GM10266 (cell line): ENCODE data around the gene DDX41.
"Not testable (repeated sequence)": the region's sequence is repeated elsewhere in the genome, so short reads cannot be mapped to it uniquely, and the experiment has no call there.

Experiments used
- DNase-seq: peaks from one replicate; pipeline ENCODE4 v3.0.0; 2012; ENCODE audit errors: extremely low spot score
- TF ChIP-seq, protein P1 (sequence below): IDR thresholded peaks from 2 replicates; pipeline ENCODE4 v1.5.1; 2012; ENCODE audit warnings: mild to moderate bottlenecking, low read depth; ENCODE audit not compliant: control insufficient read depth, insufficient read depth; ENCODE audit errors: missing control alignments

The DDX41 gene

DNA sequence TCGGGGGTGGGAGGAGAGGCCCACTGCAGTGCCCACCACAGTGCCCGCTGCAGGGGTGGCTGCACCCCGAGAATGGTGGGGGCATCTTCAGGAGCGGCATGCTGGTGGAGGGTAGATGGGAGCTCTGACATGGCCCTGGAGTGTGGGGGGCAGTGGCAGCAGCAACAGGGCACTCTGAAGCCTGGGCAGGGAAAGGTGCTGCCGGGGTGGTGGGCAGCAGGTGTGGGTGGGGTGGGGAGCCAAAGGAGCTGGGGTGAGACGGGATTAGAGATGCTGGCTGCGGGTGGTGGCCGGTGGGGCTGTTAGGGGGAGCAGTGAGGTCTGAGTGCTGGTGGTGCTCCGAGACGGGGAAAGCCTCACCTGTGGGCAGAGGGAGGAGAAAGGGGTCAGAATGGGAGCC is 19.6 kb upstream of the DDX41 start:
- TF ChIP-seq, protein P1, sequence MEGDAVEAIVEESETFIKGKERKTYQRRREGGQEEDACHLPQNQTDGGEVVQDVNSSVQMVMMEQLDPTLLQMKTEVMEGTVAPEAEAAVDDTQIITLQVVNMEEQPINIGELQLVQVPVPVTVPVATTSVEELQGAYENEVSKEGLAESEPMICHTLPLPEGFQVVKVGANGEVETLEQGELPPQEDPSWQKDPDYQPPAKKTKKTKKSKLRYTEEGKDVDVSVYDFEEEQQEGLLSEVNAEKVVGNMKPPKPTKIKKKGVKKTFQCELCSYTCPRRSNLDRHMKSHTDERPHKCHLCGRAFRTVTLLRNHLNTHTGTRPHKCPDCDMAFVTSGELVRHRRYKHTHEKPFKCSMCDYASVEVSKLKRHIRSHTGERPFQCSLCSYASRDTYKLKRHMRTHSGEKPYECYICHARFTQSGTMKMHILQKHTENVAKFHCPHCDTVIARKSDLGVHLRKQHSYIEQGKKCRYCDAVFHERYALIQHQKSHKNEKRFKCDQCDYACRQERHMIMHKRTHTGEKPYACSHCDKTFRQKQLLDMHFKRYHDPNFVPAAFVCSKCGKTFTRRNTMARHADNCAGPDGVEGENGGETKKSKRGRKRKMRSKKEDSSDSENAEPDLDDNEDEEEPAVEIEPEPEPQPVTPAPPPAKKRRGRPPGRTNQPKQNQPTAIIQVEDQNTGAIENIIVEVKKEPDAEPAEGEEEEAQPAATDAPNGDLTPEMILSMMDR, result no peak
- no peak for DNase-seq

- TF ChIP-seq, protein P1, result no peak
- DNase-seq, result no peak
Measured at GRCh38 chr5:177535125-177535524, 18.4 kb upstream of the DDX41 start.

- not testable (repeated sequence) for DNase-seq
Measured at GRCh38 chr5:177534433-177534832, 17.7 kb upstream of the DDX41 start.

GRCh38 chr5:177531209-177531940 is 14.6 kb upstream of the DDX41 start:
- TF ChIP-seq, protein P1, result no peak
- no peak for DNase-seq

DNA sequence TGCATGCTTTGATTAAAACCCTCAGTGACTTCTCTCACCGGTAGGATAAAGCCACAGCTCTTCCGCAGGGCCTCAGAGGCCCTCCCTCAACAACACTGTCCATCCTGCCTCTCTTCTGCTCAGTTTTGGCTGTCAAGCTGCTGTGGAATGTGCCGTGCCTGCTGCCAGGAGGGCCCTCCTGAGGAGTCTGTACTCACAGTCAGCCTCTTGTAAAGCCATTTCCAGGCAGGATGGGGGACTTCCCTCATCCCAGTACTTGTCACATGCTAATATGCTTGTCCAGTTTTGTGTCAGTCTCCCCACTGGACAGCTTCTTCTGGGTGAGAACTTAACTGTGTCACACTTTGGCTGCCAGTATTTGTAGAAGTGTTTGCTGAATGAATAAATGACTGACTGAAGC is 13.9 kb upstream of the DDX41 start:
- no peak for DNase-seq
- TF ChIP-seq, protein P1, result no peak

DNA sequence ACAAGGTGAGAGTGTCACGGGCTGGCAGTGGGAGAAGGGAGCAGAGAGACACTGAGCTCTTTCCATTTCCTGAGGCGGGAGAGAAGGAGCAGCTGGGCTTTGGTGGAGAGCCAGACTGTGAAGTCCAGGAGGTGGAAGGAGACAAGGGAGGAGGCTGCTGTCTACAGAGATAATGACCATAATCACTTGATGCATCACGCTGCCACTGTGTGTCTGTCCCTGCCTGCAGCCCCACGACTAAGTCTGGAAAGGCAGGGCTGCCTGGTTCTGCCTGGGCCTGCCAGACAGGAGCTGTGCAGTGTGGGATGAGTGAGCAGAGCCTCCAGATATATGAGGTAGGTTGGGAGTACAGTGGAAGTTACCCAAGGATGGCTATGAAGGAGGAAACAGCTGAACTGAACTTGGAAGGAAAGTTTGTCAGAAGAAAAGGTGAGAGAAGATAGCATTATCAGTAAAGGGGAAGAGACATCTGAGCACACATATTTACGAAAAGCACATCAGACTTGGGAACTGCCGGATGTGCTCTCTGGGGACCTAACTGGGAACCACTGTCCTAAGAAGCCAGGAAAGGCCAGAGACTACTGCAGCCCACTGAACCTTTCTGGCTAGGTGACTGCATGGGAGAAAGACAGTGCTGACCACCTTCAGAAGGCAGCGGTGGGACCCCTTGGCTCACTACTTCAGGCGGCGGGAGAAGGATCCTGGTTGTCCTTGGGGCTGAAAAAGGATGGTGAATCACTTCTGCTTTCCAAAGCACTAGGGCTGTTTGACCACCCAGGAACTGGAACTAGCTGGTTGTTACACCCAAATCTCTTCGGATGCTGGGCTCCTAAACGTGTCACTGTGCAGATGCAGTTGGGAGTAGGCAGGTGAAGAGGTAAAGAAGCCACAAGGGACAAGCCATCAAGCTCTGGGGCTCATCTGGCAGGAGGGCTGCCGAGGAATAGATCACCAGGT is 12.8 kb upstream of the DDX41 start:
- TF ChIP-seq, protein P1, result no peak
- DNase-seq, result no peak

- no peak for DNase-seq
- TF ChIP-seq, protein P1, result no peak
Measured at GRCh38 chr5:177528631-177529030, 11.9 kb upstream of the DDX41 start.
